H1 (cell line): Measurements from ENCODE around the gene COBLL1. TPM values are rescaled to one million over a fixed set of nuclear protein-coding genes. Genes with fewer than 3 reads are reported as not detected.

Experiments
- CTCF ChIA-PET: fragments of 300-600 bp; sonication (Branson Sonifier 250); formaldehyde crosslinking; loops from one replicate; lab custom pipeline; 2021; ENCODE audit not compliant: partially characterized antibody; lab: Charles Lee
- POLR2A ChIA-PET: fragments of 300-600 bp; sonication (Branson Sonifier 250); formaldehyde crosslinking; loops from one replicate; lab custom pipeline; 2021; ENCODE audit warnings: inconsistent platforms; ENCODE audit not compliant: partially characterized antibody; lab: Charles Lee
- DNase-seq, 2 experiments: peaks; one replicate each; pipeline versions ENCODE4 v3.0.0 to v3.0.0-alpha.2; 2010 to 2022; ENCODE audit warnings: low spot score in 2 of 2, low read depth in 1 of 2, mixed read lengths in 1 of 2
- FAIRE-seq: peaks from 2 replicates; lab custom pipeline; 2011; peaks lifted over from hg19 to GRCh38; lab: Jason Lieb, UNC
- H2AFZ ChIP-seq: 2 replicates; pipeline ENCODE4 v1.8.1; 2012; ENCODE audit warnings: low read length, inconsistent platforms
- H2AK5ac ChIP-seq: 2 replicates; pipeline ENCODE4 v1.6.1; 2013; ENCODE audit warnings: low read depth, low read length
- H2BK120ac ChIP-seq: replicated peaks from 2 replicates; pipeline ENCODE3; 2013; ENCODE audit warnings: low read depth, low read length, inconsistent platforms
- H2BK12ac ChIP-seq: 2 replicates; pipeline ENCODE4 v1.6.1; 2013; ENCODE audit warnings: low read depth, low read length
- H2BK15ac ChIP-seq: 2 replicates; pipeline ENCODE4 v1.6.1; 2013; ENCODE audit warnings: low read length
- H2BK20ac ChIP-seq: 2 replicates; pipeline ENCODE4 v1.6.1; 2013; ENCODE audit warnings: low read length
- H2BK5ac ChIP-seq: 2 replicates; pipeline ENCODE4 v1.6.1; 2013; ENCODE audit warnings: low read depth, low read length
- H3K14ac ChIP-seq: 2 replicates; pipeline ENCODE4 v1.6.1; 2013; ENCODE audit warnings: inconsistent platforms; ENCODE audit not compliant: insufficient read length
- H3K18ac ChIP-seq: 2 replicates; pipeline ENCODE4 v1.6.1; 2013; ENCODE audit warnings: low read length; ENCODE audit errors: extremely low read depth
- H3K23ac ChIP-seq: 2 replicates; pipeline ENCODE4 v1.6.1; 2013; ENCODE audit warnings: inconsistent platforms; ENCODE audit not compliant: insufficient read length
- H3K23me2 ChIP-seq: 2 replicates; pipeline ENCODE4 v1.6.1; 2013; ENCODE audit warnings: low read depth, low read length
- H3K27ac ChIP-seq: 2 replicates; pipeline ENCODE4 v1.6.1; 2011; ENCODE audit warnings: low read depth, low read length, inconsistent platforms
- H3K27me3 ChIP-seq, 4 experiments: replicated peaks in 1 of 4; 1 replicate in 1 of 4; 2 replicates in 3 of 4; pipeline versions ENCODE4 v1.6.1 to v1.8.1; 2011 to 2013; ENCODE audit warnings: low read length in 3 of 4, mild to moderate bottlenecking in 3 of 4, inconsistent platforms in 2 of 4, mixed read lengths in 2 of 4, moderate library complexity in 1 of 4; ENCODE audit not compliant: control insufficient read depth in 3 of 4, insufficient read depth in 3 of 4; ENCODE audit errors: extremely low read depth in 1 of 4
- H3K36me3 ChIP-seq, 4 experiments: 2 replicates each; pipeline versions ENCODE4 v1.6.1 to v1.8.1; 2011 to 2013; ENCODE audit warnings: mild to moderate bottlenecking in 4 of 4, low read length in 3 of 4, moderate library complexity in 2 of 4, control low read depth in 1 of 4, inconsistent platforms in 1 of 4; ENCODE audit not compliant: insufficient read depth in 4 of 4, control insufficient read depth in 2 of 4
- H3K4ac ChIP-seq: replicated peaks from 2 replicates; pipeline ENCODE3; 2013; ENCODE audit warnings: low read length, low read depth, mixed read lengths, inconsistent platforms; ENCODE audit not compliant: insufficient read length
- H3K4me1 ChIP-seq, 4 experiments: replicated peaks in 1 of 4; 1 replicate in 1 of 4; 2 replicates in 3 of 4; pipeline versions ENCODE4 v1.6.1 to v1.8.1; 2011 to 2013; ENCODE audit warnings: low read length in 3 of 4, inconsistent platforms in 2 of 4, mixed read lengths in 1 of 4; ENCODE audit not compliant: insufficient read depth in 4 of 4, control insufficient read depth in 3 of 4
- H3K4me2 ChIP-seq, 2 experiments: 2 replicates each; pipeline versions ENCODE4 v1.6.1 to v1.8.1; 2011 to 2013; ENCODE audit warnings: low read depth in 2 of 2, low read length in 2 of 2, control low read depth in 1 of 2, inconsistent platforms in 1 of 2, mild to moderate bottlenecking in 1 of 2; ENCODE audit not compliant: insufficient read depth in 1 of 2
- H3K4me3 ChIP-seq, 4 experiments: fragments of 200-600, 300-600 bp in 1 of 4; sonication (generic), shearing (Covaris generic), sonication (Bioruptor Twin) in 1 of 4; 2 replicates each; pipeline versions ENCODE4 v1.5.1 to v1.8.1; 2011 to 2016; ENCODE audit warnings: low read length in 4 of 4, low read depth in 3 of 4, control low read depth in 2 of 4, inconsistent platforms in 2 of 4, mild to moderate bottlenecking in 2 of 4, mixed read lengths in 1 of 4, moderate library complexity in 1 of 4; ENCODE audit not compliant: insufficient read depth in 2 of 4; ENCODE audit errors: extremely low read depth in 1 of 4
- H3K56ac ChIP-seq: replicated peaks from 2 replicates; pipeline ENCODE3; 2013; ENCODE audit warnings: low read depth, mild to moderate bottlenecking, mixed read lengths, low read length, inconsistent platforms; ENCODE audit not compliant: insufficient read length
- H3K79me1 ChIP-seq: 2 replicates; pipeline ENCODE4 v1.6.1; 2013; ENCODE audit warnings: low read depth, low read length, control low read depth
- H3K79me2 ChIP-seq, 2 experiments: 2 replicates each; pipeline versions ENCODE4 v1.6.1 to v1.8.1; 2012 to 2013; ENCODE audit warnings: low read length in 2 of 2, mild to moderate bottlenecking in 2 of 2, inconsistent platforms in 1 of 2; ENCODE audit not compliant: insufficient read depth in 2 of 2, control insufficient read depth in 1 of 2
- H3K9ac ChIP-seq, 4 experiments: replicated peaks in 1 of 4; 1 replicate in 1 of 4; 2 replicates in 3 of 4; pipeline versions ENCODE4 v1.6.1 to v1.8.1; 2011 to 2013; ENCODE audit warnings: low read depth in 3 of 4, low read length in 3 of 4, control low read depth in 2 of 4, mild to moderate bottlenecking in 2 of 4, moderate library complexity in 2 of 4, inconsistent platforms in 1 of 4; ENCODE audit errors: extremely low read depth in 1 of 4
- H3K9me3 ChIP-seq, 2 experiments: 2 replicates each; pipeline versions ENCODE4 v1.6.1 to v1.8.1; 2012 to 2013; ENCODE audit warnings: mild to moderate bottlenecking in 2 of 2, moderate library complexity in 2 of 2, control low read depth in 1 of 2, inconsistent platforms in 1 of 2, low read depth in 1 of 2, low read length in 1 of 2, mixed read lengths in 1 of 2; ENCODE audit not compliant: insufficient read depth in 2 of 2
- H4K20me1 ChIP-seq, 2 experiments: replicated peaks in 1 of 2; 2 replicates each; pipeline versions ENCODE3 to v1.8.1; 2011 to 2013; ENCODE audit warnings: inconsistent platforms in 2 of 2, low read length in 2 of 2, mild to moderate bottlenecking in 1 of 2; ENCODE audit not compliant: insufficient read depth in 2 of 2, control insufficient read depth in 1 of 2
- H4K5ac ChIP-seq: 2 replicates; pipeline ENCODE4 v1.6.1; 2013; ENCODE audit warnings: low read length, low read depth, mixed read lengths, inconsistent platforms; ENCODE audit not compliant: insufficient read length
- H4K8ac ChIP-seq: 2 replicates; pipeline ENCODE4 v1.8.0; 2013; ENCODE audit warnings: mild to moderate bottlenecking, moderate library complexity, low read length, inconsistent platforms; ENCODE audit not compliant: insufficient read depth; ENCODE audit errors: extremely low read depth
- H4K91ac ChIP-seq: replicated peaks from 2 replicates; pipeline ENCODE3; 2013; ENCODE audit warnings: low read length, mixed read lengths, inconsistent platforms; ENCODE audit not compliant: insufficient read length
- SRF ChIP-seq: IDR thresholded peaks from 2 replicates; pipeline ENCODE4 v1.6.1; 2011; ENCODE audit warnings: mild to moderate bottlenecking, low read depth, low read length, moderate library complexity
- WGBS, 2 experiments: shearing (Covaris generic) in 1 of 2; methylation state at CpG; one replicate each; pipeline versions ENCODE4 v1.1.6 to v1.1.7; 2013 to 2015; ENCODE audit warnings: low lambda C conversion rate in 2 of 2, mixed read lengths in 2 of 2, inconsistent platforms in 1 of 2, low coverage in 1 of 2, missing lambda C conversion rate in 1 of 2; ENCODE audit not compliant: insufficient replicate concordance in 2 of 2, insufficient coverage in 1 of 2, insufficient read length in 1 of 2; ENCODE audit errors: extremely low coverage in 1 of 2, missing lambda C conversion rate in 1 of 2; 5-methylcytosine and 5-hydroxymethylcytosine counted together
- polyA plus RNA-seq, 7 experiments: library from polyadenylated mRNA; depleted of rRNA in 3 of 7; stranded (reverse) in 5 of 7; unstranded in 2 of 7; fragments of >200 nt in 5 of 7; fragments of 200-250 nt in 2 of 7; gene quantifications; 1 replicate in 5 of 7; 2 replicates in 1 of 7; 4 replicates in 1 of 7; pipeline versions ENCODE4 v1.2.1 to v1.2.3, GENCODE V29; 2011 to 2013; ENCODE audit warnings: missing spikeins in 2 of 7, mixed read lengths in 2 of 7
- total RNA-seq: library from RNA; stranded (reverse); fragmentation: NEBNext Ultra II Directional; extraction: Animal tissue kit (Norgen Biotek cat#: 25700); gene quantifications from 2 replicates; pipeline ENCODE4 v1.2.1, GENCODE V29; 2021

Gene COBLL1
- total and polyA plus RNA-seq, 2 of the 8 experiments (the other 6 are each of a cell fraction or from before 2014, with no cell fraction given), result 2.2 to 6.2 TPM

DNA sequence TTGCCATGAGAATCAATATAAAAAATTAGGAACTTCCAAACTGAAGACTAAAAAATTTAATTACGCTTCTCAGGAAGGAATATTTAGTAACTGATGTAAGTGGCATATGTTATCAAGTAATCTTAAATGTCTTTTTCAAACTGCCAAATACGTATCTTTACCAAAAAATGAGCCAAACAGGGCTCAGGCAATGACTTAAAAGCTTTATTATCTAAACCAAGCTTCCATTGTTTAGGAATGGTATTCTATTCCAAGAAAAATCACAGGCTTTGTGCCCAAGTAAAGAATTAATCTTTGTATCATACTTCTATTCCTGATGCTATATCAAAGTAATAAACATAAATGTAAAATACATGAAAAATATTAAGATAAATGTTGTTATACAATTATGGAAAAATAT is 148.7 kb downstream of the COBLL1 start:
- no peak overlapping the region for H4K91ac ChIP-seq
- H3K79me2 ChIP-seq, result no peaks in the 10 kb centered on the region
- H3K4me2 ChIP-seq, result no peak overlapping the region
- no peak overlapping the region for H2BK15ac ChIP-seq
- no peak overlapping the region for H2AK5ac ChIP-seq
- no peaks in the 10 kb centered on the region for H3K79me1 ChIP-seq
- no peak overlapping the region for H3K14ac ChIP-seq
- no peak for FAIRE-seq
- H2AFZ ChIP-seq, result no peak overlapping the region
- 87% methylated on average over 2 of the region's 2 CpGs; no CpG with 5 or more reads in 1 of the 2 experiments for WGBS, 2 experiments
- H2BK5ac ChIP-seq, result no peak overlapping the region
- no peak overlapping the region for H3K9ac ChIP-seq
- H2BK20ac ChIP-seq, result no peak overlapping the region
- no peak overlapping the region for H4K5ac ChIP-seq
- H3K4ac ChIP-seq, result no peak overlapping the region
- H3K36me3 ChIP-seq, result no peaks in the 10 kb centered on the region
- no peak overlapping the region for H3K27ac ChIP-seq
- no peaks in the 10 kb centered on the region for H4K20me1 ChIP-seq
- POLR2A ChIA-PET, result no interaction called here
- CTCF ChIA-PET, result interaction anchor here (0.5 to 1.7 kb wide), 3 partner anchors 11 to 744 kb away, joined by 4 to 5 read pairs (median 4); no protein-coding TSS in a partner anchor
- H3K4me3 ChIP-seq, result no peak overlapping the region
- no peaks in the 10 kb centered on the region for H3K27me3 ChIP-seq
- H2BK12ac ChIP-seq, result no peak overlapping the region
- no peak overlapping the region for H2BK120ac ChIP-seq
- no peak overlapping the region for H3K18ac ChIP-seq
- no peaks in the 10 kb centered on the region for H3K9me3 ChIP-seq
- H3K23ac ChIP-seq, result no peak overlapping the region
- TF ChIP-seq SRF, result no peak
- TF ChIP-seq, all 59 proteins: peak for 0
- Histone ChIP-seq H3K23me2 (no peaks in the 10 kb centered on the region), H4K8ac (no peak overlapping the region), H3K4me1 (no peaks in the 10 kb centered on the region), H3K56ac (no peak overlapping the region)
- no peak for DNase-seq
